ENCODE measurements around the gene CRYBA2. TPM values are rescaled to one million over a fixed set of nuclear protein-coding genes. Genes with fewer than 3 reads are reported as not detected.
A peak's percentile ranks its signal among the peaks of the same experiment; 100 is the strongest.

Gene CRYBA2
- total RNA-seq, 1 donor from 2014 or later: not detected

DNA sequence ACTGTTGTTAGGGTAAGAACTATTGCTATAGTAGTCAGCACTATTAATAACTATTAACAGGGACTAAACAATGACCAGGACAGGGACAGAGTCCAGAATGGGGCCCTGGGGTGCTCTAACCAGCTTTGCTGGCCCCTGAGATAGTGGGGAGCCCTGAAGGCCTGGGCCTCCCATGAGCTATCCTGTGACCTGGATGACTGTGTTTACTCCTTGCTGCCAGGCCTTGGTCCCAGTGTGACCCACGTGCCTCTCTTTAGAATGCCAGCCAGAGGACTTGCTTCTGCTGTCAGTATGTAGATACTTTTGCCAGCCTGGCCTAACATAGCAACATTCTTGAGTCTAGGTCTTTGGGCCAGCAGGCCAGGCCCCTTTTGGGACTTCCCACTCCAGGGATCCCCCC is 22.3 kb downstream of the CRYBA2 start:
- no peak for DNase-seq (ENCODE audit: low read depth)
- H3K4me3 ChIP-seq (ENCODE audit: low read depth, low read length): no peak overlapping the region
- TF ChIP-seq, protein P1, sequence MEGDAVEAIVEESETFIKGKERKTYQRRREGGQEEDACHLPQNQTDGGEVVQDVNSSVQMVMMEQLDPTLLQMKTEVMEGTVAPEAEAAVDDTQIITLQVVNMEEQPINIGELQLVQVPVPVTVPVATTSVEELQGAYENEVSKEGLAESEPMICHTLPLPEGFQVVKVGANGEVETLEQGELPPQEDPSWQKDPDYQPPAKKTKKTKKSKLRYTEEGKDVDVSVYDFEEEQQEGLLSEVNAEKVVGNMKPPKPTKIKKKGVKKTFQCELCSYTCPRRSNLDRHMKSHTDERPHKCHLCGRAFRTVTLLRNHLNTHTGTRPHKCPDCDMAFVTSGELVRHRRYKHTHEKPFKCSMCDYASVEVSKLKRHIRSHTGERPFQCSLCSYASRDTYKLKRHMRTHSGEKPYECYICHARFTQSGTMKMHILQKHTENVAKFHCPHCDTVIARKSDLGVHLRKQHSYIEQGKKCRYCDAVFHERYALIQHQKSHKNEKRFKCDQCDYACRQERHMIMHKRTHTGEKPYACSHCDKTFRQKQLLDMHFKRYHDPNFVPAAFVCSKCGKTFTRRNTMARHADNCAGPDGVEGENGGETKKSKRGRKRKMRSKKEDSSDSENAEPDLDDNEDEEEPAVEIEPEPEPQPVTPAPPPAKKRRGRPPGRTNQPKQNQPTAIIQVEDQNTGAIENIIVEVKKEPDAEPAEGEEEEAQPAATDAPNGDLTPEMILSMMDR (conservative IDR thresholded peaks at IDR 0.05; ENCODE audit: low read depth, low read length): no peak

DNA sequence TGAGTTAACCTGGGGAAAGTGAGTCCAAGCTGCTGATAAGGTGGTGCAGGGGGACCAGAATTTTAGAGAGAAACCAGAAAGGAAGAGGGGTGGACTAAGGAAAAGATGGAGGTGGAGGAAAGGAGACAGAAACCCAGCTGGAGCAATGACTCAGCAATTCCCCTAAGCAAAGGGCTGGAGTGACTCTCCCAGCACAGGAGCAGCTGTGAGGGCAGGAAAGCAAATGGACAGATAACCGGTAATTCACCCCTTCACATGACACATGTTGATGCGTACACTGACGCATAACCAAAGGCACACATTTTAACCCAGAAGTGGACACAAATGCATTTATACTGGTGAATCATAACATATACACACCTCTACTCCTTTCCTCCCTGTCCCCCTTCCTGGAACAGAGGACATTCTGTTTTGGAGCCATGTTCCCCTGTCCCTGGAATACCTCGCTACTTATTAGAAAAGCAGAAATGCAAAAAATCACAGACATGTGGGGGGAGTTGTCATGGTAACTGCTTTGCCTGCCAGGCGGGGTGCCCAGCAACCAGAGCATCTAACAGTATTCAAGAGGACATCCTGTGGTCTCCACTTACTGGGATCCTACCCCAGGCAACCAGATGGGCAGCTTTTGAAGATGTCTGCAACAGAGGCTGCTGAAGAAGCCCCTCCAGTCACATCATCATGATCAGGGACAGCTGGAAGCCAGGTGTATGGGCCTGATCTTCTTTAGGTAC is 29.0 kb downstream of the CRYBA2 start:
- peak; percentile 6 for DNase-seq (ENCODE audit: low read depth)
- H3K4me3 ChIP-seq (ENCODE audit: low read depth, low read length): peak overlapping the region; percentile 49
- TF ChIP-seq, protein P1 (conservative IDR thresholded peaks at IDR 0.05; ENCODE audit: low read depth, low read length): no peak

DNA sequence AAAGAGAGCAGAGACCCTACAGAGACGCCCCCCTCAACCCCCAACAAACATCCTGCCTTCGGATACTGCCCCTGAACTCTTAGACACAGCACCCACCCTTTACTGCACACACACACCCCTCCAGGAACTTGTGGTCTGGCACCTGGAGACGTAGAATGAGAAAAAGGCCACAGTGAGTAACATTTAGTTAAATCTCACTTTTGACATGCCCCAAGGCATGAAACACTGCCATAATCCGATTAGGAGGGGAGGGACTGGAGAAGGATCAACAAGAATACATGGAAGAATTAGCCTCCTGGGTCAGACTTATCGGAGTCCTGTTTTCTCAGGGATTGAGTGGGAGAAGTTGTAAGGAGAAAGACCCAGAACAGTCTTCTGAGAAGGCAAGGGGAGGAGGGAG is 29.6 kb downstream of the CRYBA2 start:
- no peak for DNase-seq (ENCODE audit: low read depth)
- TF ChIP-seq, protein P1 (conservative IDR thresholded peaks at IDR 0.05; ENCODE audit: low read depth, low read length): no peak
- H3K4me3 ChIP-seq (ENCODE audit: low read depth, low read length): peak overlapping the region; percentile 49

DNA sequence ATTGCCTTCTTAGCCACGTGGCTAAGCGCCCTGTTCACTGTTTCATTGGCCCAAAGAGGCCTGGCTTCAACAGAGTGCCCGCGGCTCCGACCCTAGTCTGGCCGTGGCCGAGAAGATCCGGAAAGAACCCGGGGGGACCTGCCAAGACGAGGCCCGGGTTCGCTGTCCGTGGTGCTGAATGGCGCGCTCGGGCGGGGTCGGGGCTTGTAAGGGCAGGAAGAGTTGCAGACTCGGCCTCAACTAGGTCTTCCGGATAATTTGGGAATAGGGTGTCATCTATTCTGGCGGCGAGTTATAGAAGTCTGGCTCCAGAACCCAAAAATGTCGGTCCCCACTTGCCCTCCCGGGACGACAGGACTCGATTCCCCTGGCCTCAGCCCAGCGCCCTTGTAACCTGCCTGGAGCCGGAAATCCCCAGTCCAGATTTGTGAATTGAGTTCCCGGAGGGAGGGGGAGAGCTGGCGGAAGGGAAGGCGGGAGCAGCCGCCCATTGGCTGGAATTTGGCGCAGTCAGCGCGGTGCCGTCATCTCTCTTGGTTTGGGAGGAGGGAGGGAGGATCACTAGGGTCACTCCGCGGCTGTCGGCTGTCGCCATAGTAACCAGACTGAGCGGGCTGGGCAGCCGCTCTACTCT is 30.2 kb downstream of the CRYBA2 start:
- TF ChIP-seq, protein P1 (conservative IDR thresholded peaks at IDR 0.05; ENCODE audit: low read depth, low read length): no peak
- peak overlapping the region; percentile 49 for H3K4me3 ChIP-seq (ENCODE audit: low read depth, low read length)
- DNase-seq (ENCODE audit: low read depth): peak; percentile 44

DNA sequence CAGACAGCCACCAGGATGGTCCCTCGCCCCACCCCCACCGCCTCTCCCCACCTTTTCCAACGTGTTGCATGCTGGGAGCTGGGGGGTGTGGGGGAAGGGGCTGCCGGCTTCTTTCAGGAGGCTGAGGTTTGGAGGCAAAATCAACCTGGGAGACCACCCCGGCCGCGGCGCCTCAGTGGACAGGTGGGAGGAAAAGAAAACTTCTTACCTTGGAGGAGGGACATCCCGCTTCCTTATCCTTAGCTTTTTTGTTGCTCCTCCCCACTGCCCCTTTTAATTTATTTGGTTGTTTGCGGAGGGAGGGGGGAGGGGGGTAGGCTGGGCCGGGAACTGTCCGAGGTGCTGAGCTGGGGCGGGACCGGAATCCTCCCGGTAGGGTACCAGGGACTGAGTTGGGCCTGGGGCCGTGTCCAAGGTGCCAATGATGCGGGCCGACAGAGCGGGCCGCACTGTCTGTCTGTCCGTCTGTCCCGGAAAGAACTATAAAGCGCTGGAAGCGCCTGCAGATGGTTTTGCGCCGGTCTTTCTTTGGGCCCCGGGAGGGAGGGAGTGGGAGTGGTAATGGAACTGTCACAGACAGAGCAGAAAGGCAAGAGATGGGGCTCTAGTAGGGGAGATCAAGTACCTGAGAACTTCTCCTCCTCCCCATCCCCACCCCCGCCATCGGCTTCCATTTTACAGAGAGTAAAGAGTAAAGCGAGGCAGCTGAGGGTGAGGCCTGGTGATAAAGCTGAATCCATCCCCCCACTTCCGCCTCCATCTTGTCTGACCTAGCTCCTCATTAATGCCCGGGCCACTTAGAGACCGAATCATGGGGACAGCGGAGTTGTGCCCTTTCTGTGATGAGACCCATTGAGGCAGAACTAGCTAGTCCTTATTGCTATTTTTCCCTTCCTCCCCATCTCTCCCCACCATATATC is 31.3 kb downstream of the CRYBA2 start:
- no peak overlapping the region for H3K4me3 ChIP-seq (ENCODE audit: low read depth, low read length)
- TF ChIP-seq, protein P1 (conservative IDR thresholded peaks at IDR 0.05; ENCODE audit: low read depth, low read length): no peak
- no peak for DNase-seq (ENCODE audit: low read depth)

DNA sequence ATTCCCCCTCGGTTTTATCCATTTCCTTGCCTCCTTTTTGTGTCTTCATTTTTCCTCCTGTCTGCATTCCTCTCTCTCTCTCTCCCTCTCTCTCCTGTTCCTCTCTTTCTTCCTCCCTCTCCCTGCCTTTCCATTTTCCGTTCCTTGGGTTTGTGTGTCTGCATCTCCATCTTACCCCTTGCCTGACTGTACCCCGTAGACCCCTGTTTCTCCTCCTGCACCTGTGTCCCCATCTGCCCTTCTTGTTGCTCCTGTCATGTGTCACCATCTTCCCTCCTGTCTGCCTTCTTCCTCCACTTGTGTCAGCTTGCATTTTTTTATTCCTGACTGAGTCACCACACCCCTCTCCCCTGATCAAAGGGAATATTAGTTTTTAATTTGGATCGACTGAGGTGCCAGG is 32.0 kb downstream of the CRYBA2 start:
- TF ChIP-seq, protein P1 (conservative IDR thresholded peaks at IDR 0.05; ENCODE audit: low read depth, low read length): no peak
- H3K4me3 ChIP-seq (ENCODE audit: low read depth, low read length): no peak overlapping the region

More for the DNA sequence above, 32.0 kb downstream of the CRYBA2 start:
- no peak for DNase-seq (ENCODE audit: low read depth)

Measured in epithelial cell of proximal tubule (primary cell).